Fibroblast of skin of left biceps (primary cell): ENCODE data around the gene PPFIA1.
"Not testable (repeated sequence)": the region's sequence is repeated elsewhere in the genome, so short reads cannot be mapped to it uniquely, and the experiment has no call there.

Experiments used
- DNase-seq, 2 experiments: peaks; one replicate each; pipeline ENCODE4 v3.0.0-alpha.2; 2013; ENCODE audit warnings: low read depth in 2 of 2

PPFIA1 gene

GRCh38 chr11:70358753-70359152, 88.3 kb downstream of the PPFIA1 start:
- no peak for DNase-seq

- no peak for DNase-seq
Observed at GRCh38 chr11:70359451-70360205, 89.1 kb downstream of the PPFIA1 start.

- no peak for DNase-seq
Observed at GRCh38 chr11:70360211-70360610, 89.7 kb downstream of the PPFIA1 start.

GRCh38 chr11:70364178-70364577, 93.7 kb downstream of the PPFIA1 start:
- no peak for DNase-seq

GRCh38 chr11:70364745-70365543, 94.5 kb downstream of the PPFIA1 start:
- DNase-seq = no peak

GRCh38 chr11:70365544-70365927, 95.0 kb downstream of the PPFIA1 start:
- DNase-seq = no peak

- DNase-seq = no peak
Observed at GRCh38 chr11:70367071-70367470, 96.6 kb downstream of the PPFIA1 start.

- DNase-seq = no peak
Observed at GRCh38 chr11:70368961-70369360, 98.5 kb downstream of the PPFIA1 start.

GRCh38 chr11:70371241-70371640, 100.8 kb downstream of the PPFIA1 start:
- no peak for DNase-seq

- no peak for DNase-seq
Observed at GRCh38 chr11:70372076-70372475, 101.6 kb downstream of the PPFIA1 start.

GRCh38 chr11:70376621-70377020, 106.1 kb downstream of the PPFIA1 start:
- no peak for DNase-seq

- DNase-seq = no peak
Observed at GRCh38 chr11:70377645-70378044, 107.2 kb downstream of the PPFIA1 start.

- DNase-seq = no peak
Observed at GRCh38 chr11:70378506-70379134, 108.1 kb downstream of the PPFIA1 start.

GRCh38 chr11:70381350-70381749, 110.9 kb downstream of the PPFIA1 start:
- DNase-seq = no peak

- DNase-seq = peak in 1 of 2 experiments; percentile 51
Observed at GRCh38 chr11:70381872-70382861, 111.7 kb downstream of the PPFIA1 start.

- DNase-seq = no peak
Observed at GRCh38 chr11:70383664-70384565, 113.4 kb downstream of the PPFIA1 start.

GRCh38 chr11:70384566-70385152, 114.2 kb downstream of the PPFIA1 start:
- no peak for DNase-seq

GRCh38 chr11:70387564-70387963, 117.1 kb downstream of the PPFIA1 start:
- DNase-seq = no peak

- no peak for DNase-seq
Observed at GRCh38 chr11:70389201-70389600, 118.7 kb downstream of the PPFIA1 start.

GRCh38 chr11:70390882-70391281, 120.4 kb downstream of the PPFIA1 start:
- not testable (repeated sequence) for DNase-seq
